PFSK-1 (cell line): ENCODE data around the gene FAM210B.

Experiments used
- POLR2AphosphoS5 ChIP-seq: IDR thresholded peaks from 2 replicates; pipeline ENCODE4 v1.6.1; 2012; ENCODE audit warnings: low read depth, mild to moderate bottlenecking, control low read depth, low read length, moderate library complexity
- SIN3A ChIP-seq: IDR thresholded peaks from 2 replicates; pipeline ENCODE4 v1.6.1; 2012; ENCODE audit warnings: mild to moderate bottlenecking, low read length, moderate library complexity, borderline replicate concordance; ENCODE audit not compliant: insufficient read depth
- TAF1 ChIP-seq: IDR thresholded peaks from 2 replicates; pipeline ENCODE4 v1.6.1; 2012; ENCODE audit warnings: low read length, control low read depth, borderline replicate concordance; ENCODE audit not compliant: insufficient read depth

GRCh38 chr20:56372850-56373249 lies 14.1 kb downstream of the FAM210B start:
- TF ChIP-seq POLR2AphosphoS5 (no peak), TAF1 (no peak), SIN3A (no peak)
